ENCODE results near the gene STX4. TPM values are rescaled to one million over a fixed set of nuclear protein-coding genes. Genes with fewer than 3 reads are reported as not detected.

STX4 gene
- total RNA-seq, 4 donors from 2014 or later: 19.0 to 35.9 (median 25.1) TPM

- no peaks in the 10 kb centered on the region for H3K27me3 ChIP-seq
- peaks cover 7 to 72% (median 11%) of the 10 kb centered on the region in 3 donors for H3K36me3 ChIP-seq
- no peak overlapping the region for H3K4me3 ChIP-seq
- WGBS, 2 donors: 96% methylated on average over 4 of the region's 8 CpGs; no CpG with 5 or more reads in 1 of the 2 donors
- intact Hi-C loops (cut with DNase I): no loop called here
- no peak for TF ChIP-seq POLR2A (IDR thresholded peaks at IDR 0.05)
- TF ChIP-seq, protein P1, sequence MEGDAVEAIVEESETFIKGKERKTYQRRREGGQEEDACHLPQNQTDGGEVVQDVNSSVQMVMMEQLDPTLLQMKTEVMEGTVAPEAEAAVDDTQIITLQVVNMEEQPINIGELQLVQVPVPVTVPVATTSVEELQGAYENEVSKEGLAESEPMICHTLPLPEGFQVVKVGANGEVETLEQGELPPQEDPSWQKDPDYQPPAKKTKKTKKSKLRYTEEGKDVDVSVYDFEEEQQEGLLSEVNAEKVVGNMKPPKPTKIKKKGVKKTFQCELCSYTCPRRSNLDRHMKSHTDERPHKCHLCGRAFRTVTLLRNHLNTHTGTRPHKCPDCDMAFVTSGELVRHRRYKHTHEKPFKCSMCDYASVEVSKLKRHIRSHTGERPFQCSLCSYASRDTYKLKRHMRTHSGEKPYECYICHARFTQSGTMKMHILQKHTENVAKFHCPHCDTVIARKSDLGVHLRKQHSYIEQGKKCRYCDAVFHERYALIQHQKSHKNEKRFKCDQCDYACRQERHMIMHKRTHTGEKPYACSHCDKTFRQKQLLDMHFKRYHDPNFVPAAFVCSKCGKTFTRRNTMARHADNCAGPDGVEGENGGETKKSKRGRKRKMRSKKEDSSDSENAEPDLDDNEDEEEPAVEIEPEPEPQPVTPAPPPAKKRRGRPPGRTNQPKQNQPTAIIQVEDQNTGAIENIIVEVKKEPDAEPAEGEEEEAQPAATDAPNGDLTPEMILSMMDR (IDR thresholded peaks at IDR 0.05): no peak
- no peak overlapping the region for H3K27ac ChIP-seq
- peaks cover 6 to 17% (median 11%) of the 10 kb centered on the region in 3 donors for H3K4me1 ChIP-seq
- no peak for DNase-seq
- no peaks in the 10 kb centered on the region for H3K9me3 ChIP-seq
Measured at GRCh38 chr16:31089199-31089598, 55.8 kb downstream of the STX4 start.

Other genes with a start within 250 kb of the STX4 start
- gene ZNF629, start 246.4 kb upstream of the STX4 start, total RNA-seq: 10 to 100 TPM in 1 of 4 donors, 1 to 10 TPM in 3; 5.0 to 11.4 (median 6.2) TPM
- 10 to 100 TPM; 16.2 to 41.4 (median 25.8) TPM for gene BCL7C, start 139.5 kb upstream of the STX4 start, total RNA-seq
- gene CTF1, start 136.9 kb upstream of the STX4 start, total RNA-seq: 1 to 10 TPM in 3 of 4 donors, under 1 TPM in 1; 0.53 to 3.6 (median 1.8) TPM
- 10 to 100 TPM; 17.0 to 28.7 (median 25.1) TPM for gene FBXL19, start 110.0 kb upstream of the STX4 start, total RNA-seq
- gene ORAI3, start 84.5 kb upstream of the STX4 start, total RNA-seq: 10 to 100 TPM in 3 of 4 donors, 1 to 10 TPM in 1; 4.0 to 28.6 (median 18.0) TPM
- gene SETD1A, start 75.8 kb upstream of the STX4 start, total RNA-seq: 1 to 10 TPM; 3.5 to 8.0 (median 5.4) TPM
- gene HSD3B7, start 48.4 kb upstream of the STX4 start, total RNA-seq: 10 to 100 TPM in 1 of 4 donors, 1 to 10 TPM in 3; 6.9 to 17.0 (median 8.8) TPM
- gene STX1B, start 22.9 kb upstream of the STX4 start, total RNA-seq: 1 to 10 TPM in 1 of 4 donors, under 1 TPM in 3; 0.06 to 1.5 (median 0.20) TPM
- gene ZNF668, start 40.7 kb downstream of the STX4 start, total RNA-seq: 10 to 100 TPM in 2 of 4 donors, 1 to 10 TPM in 2; 8.6 to 14.9 (median 10.7) TPM
- gene ZNF646, start 40.9 kb downstream of the STX4 start, total RNA-seq: 10 to 100 TPM in 2 of 4 donors, 1 to 10 TPM in 2; 6.5 to 13.4 (median 10.0) TPM
- 1 to 10 TPM in 3 of 4 donors, under 1 TPM in 1; 0.41 to 1.3 (median 1.1) TPM for gene PRSS53, start 55.4 kb downstream of the STX4 start, total RNA-seq
- gene VKORC1, start 61.2 kb downstream of the STX4 start, total RNA-seq: 10 to 100 TPM; 27.6 to 56.6 (median 44.0) TPM
- 10 to 100 TPM; 26.6 to 39.8 (median 33.5) TPM for gene BCKDK, start 74.8 kb downstream of the STX4 start, total RNA-seq
- 10 to 100 TPM; 25.7 to 57.2 (median 30.4) TPM for gene KAT8, start 84.1 kb downstream of the STX4 start, total RNA-seq
- 100 to 1,000 TPM in 1 of 4 donors, 10 to 100 TPM in 3; 39.2 to 121 (median 49.2) TPM for gene PRSS8, start 102.2 kb downstream of the STX4 start, total RNA-seq
- gene PRSS36, start 116.5 kb downstream of the STX4 start, total RNA-seq: 1 to 10 TPM in 2 of 4 donors, under 1 TPM in 2; 0.38 to 4.2 (median 1.9) TPM
- gene FUS, start 146.6 kb downstream of the STX4 start, total RNA-seq: 10 to 100 TPM; 30.2 to 97.8 (median 55.1) TPM
- 10 to 100 TPM; 53.0 to 70.7 (median 63.9) TPM for gene PYCARD, start 169.2 kb downstream of the STX4 start, total RNA-seq
- not detected for gene TRIM72, start 180.6 kb downstream of the STX4 start, total RNA-seq
- gene PYDC1, start 183.6 kb downstream of the STX4 start, total RNA-seq: not detected
- gene ITGAM, start 226.4 kb downstream of the STX4 start, total RNA-seq: 10 to 100 TPM in 1 of 4 donors, 1 to 10 TPM in 1, under 1 TPM in 2; 0.19 to 20.2 (median 3.1) TPM

Data from esophagus squamous epithelium (tissue), 5 donors.